Stimulated activated naive CD8-positive, alpha-beta T cell treated with anti-CD3 and anti-CD28 coated beads, Interleukin-15, Interleukin-2, amounts not matched to agents 100 ng/mL and 50 ng/mL, for 24 hours (primary cell): ENCODE data around the gene SRGAP3.

ENCODE experiments used
- H3K27ac Mint-ChIP-seq: one replicate; pipeline ENCODE4 v1.8.0; 2021; ENCODE audit warnings: mild to moderate bottlenecking, mixed read lengths
- H3K27me3 Mint-ChIP-seq: one replicate; pipeline ENCODE4 v1.8.0; 2021; ENCODE audit warnings: mixed read lengths
- H3K36me3 Mint-ChIP-seq: one replicate; pipeline ENCODE4 v1.8.0; 2021; ENCODE audit warnings: low read depth, mixed read lengths
- H3K4me1 Mint-ChIP-seq: one replicate; pipeline ENCODE4 v1.8.0; 2021; ENCODE audit warnings: low read depth, mixed read lengths
- H3K4me3 Mint-ChIP-seq: one replicate; pipeline ENCODE4 v1.8.0; 2021; ENCODE audit warnings: mild to moderate bottlenecking, mixed read lengths
- H3K9me3 Mint-ChIP-seq: one replicate; pipeline ENCODE4 v1.8.0; 2021; ENCODE audit warnings: mixed read lengths

Gene SRGAP3

DNA sequence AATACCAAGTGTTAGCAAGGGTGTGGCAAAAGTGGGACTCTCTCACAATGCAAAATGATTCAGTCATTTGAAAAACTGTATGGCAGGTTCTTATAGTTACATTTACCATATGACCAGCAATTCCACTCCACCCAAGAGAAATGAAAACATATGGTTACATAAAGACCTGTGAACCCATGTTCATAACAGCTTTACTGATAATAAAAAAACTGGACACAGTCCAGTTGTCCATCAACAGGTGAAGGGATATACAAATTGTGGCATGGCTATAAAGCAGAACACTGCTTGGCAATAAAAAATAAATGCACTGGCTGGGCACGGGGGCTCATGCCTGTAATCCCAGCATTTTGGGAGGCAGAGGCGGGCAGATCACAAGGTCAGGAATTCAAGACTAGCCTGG is 316.9 kb downstream of the SRGAP3 start:
- H3K4me3 Mint-ChIP-seq = no peak overlapping the region
- no peaks in the 10 kb centered on the region for H3K4me1 Mint-ChIP-seq
- no peaks in the 10 kb centered on the region for H3K27me3 Mint-ChIP-seq
- H3K27ac Mint-ChIP-seq = no peak overlapping the region
- peaks cover 52% of the 10 kb centered on the region for H3K36me3 Mint-ChIP-seq
- H3K9me3 Mint-ChIP-seq = no peaks in the 10 kb centered on the region

DNA sequence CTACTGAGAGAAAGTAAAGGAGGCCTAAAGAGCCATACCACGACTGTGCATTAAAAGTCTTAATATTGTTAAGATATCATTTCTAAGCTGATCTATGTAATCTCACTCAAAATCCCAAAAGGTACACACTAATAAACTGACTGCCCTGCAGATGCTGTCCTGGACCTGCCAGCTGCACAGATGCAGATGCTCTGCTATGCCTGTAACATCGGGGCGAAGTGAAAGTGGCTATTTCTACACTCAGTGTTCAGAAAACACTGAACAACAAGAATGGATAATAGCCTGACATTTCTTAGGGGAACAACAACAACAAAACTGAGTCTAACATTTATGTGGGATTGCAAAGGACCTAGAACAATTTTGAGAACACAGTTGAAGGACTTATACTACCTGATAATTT is 318.1 kb downstream of the SRGAP3 start:
- Mint-ChIP-seq H3K4me1 (no peaks in the 10 kb centered on the region), H3K4me3 (no peak overlapping the region), H3K27ac (no peak overlapping the region), H3K36me3 (peaks cover 54% of the 10 kb centered on the region), H3K27me3 (no peaks in the 10 kb centered on the region), H3K9me3 (no peaks in the 10 kb centered on the region)
